Fibroblast of lung (primary cell): ENCODE results near the gene GBP4. TPM values are rescaled to one million over a fixed set of nuclear protein-coding genes. Genes with fewer than 3 reads are reported as not detected.

Experiments
- DNase-seq, 2 donors: peaks; one replicate each; pipeline versions ENCODE4 v3.0.0 to v3.0.0-alpha.2; 2010; ENCODE audit warnings: low read depth in 2 of 2
- H2AFZ ChIP-seq: 2 replicates; pipeline ENCODE4 v1.5.1; 2012; ENCODE audit warnings: low read length, control low read depth, inconsistent platforms
- H3K27ac ChIP-seq: 2 replicates; pipeline ENCODE4 v1.5.1; 2011; ENCODE audit warnings: low read length, control low read depth; ENCODE audit not compliant: insufficient read depth
- H3K27me3 ChIP-seq: 2 replicates; pipeline ENCODE4 v1.5.1; 2011; ENCODE audit warnings: mild to moderate bottlenecking, low read length; ENCODE audit not compliant: control insufficient read depth, insufficient read depth
- H3K36me3 ChIP-seq: 2 replicates; pipeline ENCODE4 v1.5.1; 2011; ENCODE audit warnings: low read length; ENCODE audit not compliant: control insufficient read depth, insufficient read depth
- H3K4me1 ChIP-seq: 2 replicates; pipeline ENCODE4 v1.5.1; 2011; ENCODE audit warnings: low read length; ENCODE audit not compliant: control insufficient read depth, insufficient read depth; ENCODE audit errors: extremely low read depth
- H3K4me2 ChIP-seq: 2 replicates; pipeline ENCODE4 v1.5.1; 2011; ENCODE audit warnings: low read length, control low read depth; ENCODE audit not compliant: insufficient read depth; ENCODE audit errors: extremely low read depth
- H3K4me3 ChIP-seq, 4 experiments: fragments of 200-600 bp in 1 of 4; sonication (generic) in 1 of 4; replicated peaks in 1 of 4; 2 replicates each; pipeline ENCODE4 v1.5.1; 2011 to 2016; ENCODE audit warnings: low read length in 4 of 4, low read depth in 3 of 4, mild to moderate bottlenecking in 3 of 4, control low read depth in 2 of 4, inconsistent platforms in 1 of 4, mixed read lengths in 1 of 4; ENCODE audit not compliant: insufficient read depth in 1 of 4; ENCODE audit errors: control extremely low read depth in 1 of 4
- H3K79me2 ChIP-seq: 2 replicates; pipeline ENCODE4 v1.5.1; 2012; ENCODE audit warnings: mild to moderate bottlenecking, low read length, inconsistent platforms; ENCODE audit not compliant: control insufficient read depth, insufficient read depth
- H3K9ac ChIP-seq: 2 replicates; pipeline ENCODE4 v1.5.1; 2011; ENCODE audit warnings: mild to moderate bottlenecking, low read length, control low read depth; ENCODE audit not compliant: insufficient read depth
- H3K9me3 ChIP-seq: 2 replicates; pipeline ENCODE4 v1.5.1; 2012; ENCODE audit warnings: low read depth, low read length; ENCODE audit not compliant: control insufficient read depth, insufficient read depth
- H4K20me1 ChIP-seq: 2 replicates; pipeline ENCODE4 v1.5.1; 2011; ENCODE audit warnings: low read length; ENCODE audit not compliant: control insufficient read depth, insufficient read depth; ENCODE audit errors: extremely low read depth
- EZH2 ChIP-seq: IDR thresholded peaks from 2 replicates; pipeline ENCODE4 v1.5.1; 2012; ENCODE audit warnings: low read length, control low read depth, mild to moderate bottlenecking; ENCODE audit errors: missing control alignments
- polyA plus RNA-seq, 2 donors: library from polyadenylated mRNA; depleted of rRNA in 1 of 2; stranded (reverse) in 1 of 2; unstranded in 1 of 2; fragments of >200 nt; gene quantifications; 2 replicates each; pipeline ENCODE4 v1.2.1, GENCODE V29; 2011 to 2012; ENCODE audit warnings: missing spikeins in 1 of 2
- total RNA-seq: library from RNA; depleted of rRNA; stranded (reverse); fragments of >200 nt; gene quantifications from 2 replicates; pipeline ENCODE4 v1.2.1, GENCODE V29; 2014
- TF ChIP-seq, protein P1 (sequence below), 2 donors: IDR thresholded peaks in 1 of 2; conservative IDR thresholded peaks in 1 of 2; 1 replicate in 1 of 2; 2 replicates in 1 of 2; pipeline ENCODE4 v1.5.1; 2011 to 2012; ENCODE audit warnings: low read length in 2 of 2, control low read depth in 1 of 2, inconsistent platforms in 1 of 2, low read depth in 1 of 2, mild to moderate bottlenecking in 1 of 2

The GBP4 gene
- total and polyA plus RNA-seq, 2 donors (not counting 1 experiment from before 2014, with no cell fraction given) = 0.50 to 1.3 TPM

DNA sequence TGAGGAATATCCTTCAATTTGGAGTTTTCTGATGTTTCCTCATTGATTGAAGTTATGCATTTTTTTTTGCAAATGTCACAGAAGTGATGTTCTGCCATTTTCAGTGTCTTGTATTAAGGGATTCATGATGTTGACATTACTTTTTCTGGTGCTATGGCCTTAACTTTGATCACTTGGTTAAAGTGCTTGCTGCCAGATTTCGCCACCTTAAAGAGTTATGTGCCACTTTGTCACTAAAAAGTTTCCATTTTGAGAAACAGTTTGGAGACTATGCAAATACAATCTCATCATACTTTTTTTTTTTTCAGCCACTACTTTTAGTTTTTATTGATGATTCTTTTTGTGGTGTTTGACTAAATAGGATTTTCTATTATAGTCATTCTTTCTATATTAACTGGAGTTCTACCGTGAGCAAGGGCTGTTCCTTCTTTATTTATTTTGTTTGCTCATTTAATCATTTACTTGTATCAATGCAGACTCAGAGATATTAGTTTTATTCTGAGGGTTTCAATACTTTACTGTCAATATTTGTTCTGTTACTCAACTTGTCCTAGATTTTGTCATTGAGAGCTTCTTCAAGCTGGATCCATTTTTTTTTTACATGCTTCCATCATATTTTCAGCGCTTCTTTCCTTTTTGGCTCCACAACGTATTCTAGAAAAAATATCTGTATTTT, 26.1 kb downstream of the GBP4 start:
- Histone ChIP-seq H3K4me1 (no peaks in the 10 kb centered on the region), H3K4me3 (no peak overlapping the region), H3K27ac (no peak overlapping the region), H3K27me3 (no peaks in the 10 kb centered on the region), H3K79me2 (no peaks in the 10 kb centered on the region), H3K9me3 (no peaks in the 10 kb centered on the region), H3K36me3 (no peaks in the 10 kb centered on the region), H3K9ac (no peak overlapping the region), H3K4me2 (no peak overlapping the region), H2AFZ (no peak overlapping the region), H4K20me1 (no peaks in the 10 kb centered on the region)
- DNase-seq = no peak
- TF ChIP-seq EZH2 = no peak
- TF ChIP-seq, protein P1, sequence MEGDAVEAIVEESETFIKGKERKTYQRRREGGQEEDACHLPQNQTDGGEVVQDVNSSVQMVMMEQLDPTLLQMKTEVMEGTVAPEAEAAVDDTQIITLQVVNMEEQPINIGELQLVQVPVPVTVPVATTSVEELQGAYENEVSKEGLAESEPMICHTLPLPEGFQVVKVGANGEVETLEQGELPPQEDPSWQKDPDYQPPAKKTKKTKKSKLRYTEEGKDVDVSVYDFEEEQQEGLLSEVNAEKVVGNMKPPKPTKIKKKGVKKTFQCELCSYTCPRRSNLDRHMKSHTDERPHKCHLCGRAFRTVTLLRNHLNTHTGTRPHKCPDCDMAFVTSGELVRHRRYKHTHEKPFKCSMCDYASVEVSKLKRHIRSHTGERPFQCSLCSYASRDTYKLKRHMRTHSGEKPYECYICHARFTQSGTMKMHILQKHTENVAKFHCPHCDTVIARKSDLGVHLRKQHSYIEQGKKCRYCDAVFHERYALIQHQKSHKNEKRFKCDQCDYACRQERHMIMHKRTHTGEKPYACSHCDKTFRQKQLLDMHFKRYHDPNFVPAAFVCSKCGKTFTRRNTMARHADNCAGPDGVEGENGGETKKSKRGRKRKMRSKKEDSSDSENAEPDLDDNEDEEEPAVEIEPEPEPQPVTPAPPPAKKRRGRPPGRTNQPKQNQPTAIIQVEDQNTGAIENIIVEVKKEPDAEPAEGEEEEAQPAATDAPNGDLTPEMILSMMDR (conservative IDR thresholded peaks at IDR 0.05 in 1 of 2, IDR thresholded peaks at IDR 0.05 in 1 of 2; ENCODE audit: low read depth in 1 of 2, low read length in 2 of 2) = no peak

DNA sequence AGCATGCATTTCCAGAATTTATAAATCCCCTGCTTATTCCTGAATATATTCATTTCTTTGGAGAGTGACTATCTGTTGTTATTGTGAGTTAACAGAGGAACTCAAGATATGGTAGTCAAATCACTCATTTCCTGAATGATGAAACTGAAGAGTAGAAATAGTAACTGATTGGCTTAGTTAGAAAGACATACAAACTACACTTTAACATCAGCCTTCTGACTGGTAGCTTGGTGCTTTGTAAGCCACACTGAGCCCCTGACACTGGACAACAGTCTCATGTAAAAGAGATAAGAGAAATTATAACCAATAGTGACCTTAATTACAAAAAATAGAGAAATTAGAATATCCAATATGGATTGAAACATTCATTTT, 27.7 kb downstream of the GBP4 start:
- Histone ChIP-seq H3K79me2 (no peaks in the 10 kb centered on the region), H3K9me3 (no peaks in the 10 kb centered on the region), H2AFZ (no peak overlapping the region), H3K27me3 (no peaks in the 10 kb centered on the region), H3K9ac (no peak overlapping the region), H3K27ac (no peak overlapping the region), H3K36me3 (no peaks in the 10 kb centered on the region), H3K4me1 (no peaks in the 10 kb centered on the region), H4K20me1 (no peaks in the 10 kb centered on the region), H3K4me3 (no peak overlapping the region), H3K4me2 (no peak overlapping the region)
- no peak for DNase-seq
- TF ChIP-seq, protein P1 (conservative IDR thresholded peaks at IDR 0.05 in 1 of 2, IDR thresholded peaks at IDR 0.05 in 1 of 2; ENCODE audit: low read depth in 1 of 2, low read length in 2 of 2) = no peak
- no peak for TF ChIP-seq EZH2

DNA sequence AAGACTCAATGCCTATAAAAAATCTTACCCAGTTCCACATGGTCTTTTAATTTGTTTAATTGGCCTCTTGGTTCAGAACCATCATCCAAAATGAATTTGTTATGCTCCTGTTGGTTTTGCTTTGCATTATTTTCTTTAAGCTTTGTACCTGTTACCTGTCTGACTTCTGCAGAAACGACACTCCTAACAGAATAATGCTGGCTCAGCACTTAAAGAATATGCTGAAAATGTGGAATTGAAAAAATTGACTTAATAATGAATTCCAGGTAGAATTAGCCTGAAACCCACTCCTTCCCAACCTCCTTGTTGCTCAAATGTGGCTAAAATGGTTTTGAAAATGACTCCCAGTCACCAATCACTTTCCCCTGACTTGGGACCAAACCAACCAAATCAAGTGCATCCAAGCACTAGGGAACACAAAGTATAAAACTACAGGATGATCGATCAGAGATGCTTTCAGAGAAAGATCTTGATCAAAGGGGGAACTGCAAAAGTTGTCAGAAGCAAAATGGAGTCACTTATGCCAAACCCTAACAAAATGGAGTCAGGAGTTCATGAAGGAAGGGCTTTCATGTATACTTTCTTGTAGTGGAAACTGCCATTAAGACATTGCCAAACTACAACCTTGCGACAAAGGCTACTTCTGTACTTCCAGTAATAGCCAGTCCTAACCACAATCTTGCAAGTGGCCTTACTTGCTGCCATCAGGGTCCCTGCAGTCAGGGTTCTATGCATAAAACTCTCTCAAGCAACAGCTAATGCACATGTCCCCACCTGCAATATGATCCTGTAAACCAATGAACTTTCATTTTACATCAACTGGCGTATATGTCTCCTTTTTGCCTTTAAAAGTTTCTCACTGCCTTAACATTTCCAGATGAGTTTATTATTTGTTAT, 28.3 kb downstream of the GBP4 start:
- H3K36me3 ChIP-seq = no peaks in the 10 kb centered on the region
- H3K4me1 ChIP-seq = no peaks in the 10 kb centered on the region
- no peaks in the 10 kb centered on the region for H4K20me1 ChIP-seq
- H3K27me3 ChIP-seq = no peaks in the 10 kb centered on the region
- H3K27ac ChIP-seq = no peak overlapping the region
- H3K4me2 ChIP-seq = no peak overlapping the region
- H3K9ac ChIP-seq = no peak overlapping the region
- no peaks in the 10 kb centered on the region for H3K79me2 ChIP-seq
- no peak for DNase-seq
- no peak overlapping the region for H3K4me3 ChIP-seq
- H3K9me3 ChIP-seq = no peaks in the 10 kb centered on the region
- no peak overlapping the region for H2AFZ ChIP-seq
- TF ChIP-seq EZH2 = no peak
- TF ChIP-seq, protein P1 (conservative IDR thresholded peaks at IDR 0.05 in 1 of 2, IDR thresholded peaks at IDR 0.05 in 1 of 2; ENCODE audit: low read depth in 1 of 2, low read length in 2 of 2) = no peak
